SU-DHL-6 (cell line): ENCODE results near the gene MRPL22.
"Not testable (repeated sequence)": the region's sequence is repeated elsewhere in the genome, so short reads cannot be mapped to it uniquely, and the experiment has no call there.

Experiments
- H2AFZ ChIP-seq: fragments of 200-600 bp; sonication (generic); 2 replicates; pipeline ENCODE4 v1.6.1; 2014; ENCODE audit warnings: low read depth, mild to moderate bottlenecking, moderate library complexity, mixed read lengths, antibody characterized with exemption, low read length; ENCODE audit not compliant: severe bottlenecking
- H3F3A ChIP-seq: fragments of 200-600 bp; shearing (Covaris generic); 2 replicates; pipeline ENCODE4 v1.6.0; 2016; ENCODE audit warnings: antibody characterized with exemption, mild to moderate bottlenecking; ENCODE audit not compliant: insufficient read depth
- H3K27ac ChIP-seq: fragments of 200-600 bp; sonication (generic); 2 replicates; pipeline ENCODE4 v1.5.1; 2016; ENCODE audit warnings: low read depth, mild to moderate bottlenecking, low read length, moderate library complexity, mixed read lengths
- H3K27me3 ChIP-seq: fragments of 200-600 bp; sonication (generic), shearing (Covaris generic); 2 replicates; pipeline ENCODE4 v1.6.0; 2014; ENCODE audit warnings: mild to moderate bottlenecking, low read length
- H3K36me3 ChIP-seq: fragments of 200-600 bp; sonication (generic); 2 replicates; pipeline ENCODE4 v1.6.1; 2014; ENCODE audit warnings: mild to moderate bottlenecking, low read length, mixed read lengths
- H3K4me2 ChIP-seq: fragments of 300-600, 200-600 bp; shearing (Covaris generic), sonication (generic); 2 replicates; pipeline ENCODE4 v1.6.0; 2014; ENCODE audit warnings: low read length, low read depth, mild to moderate bottlenecking; ENCODE audit not compliant: poor library complexity, severe bottlenecking
- H3K4me3 ChIP-seq: fragments of 200-600 bp; sonication (generic); 2 replicates; pipeline ENCODE4 v1.5.1; 2014; ENCODE audit warnings: antibody characterized with exemption, low read length, mild to moderate bottlenecking, mixed read lengths; ENCODE audit not compliant: insufficient read depth, poor library complexity, severe bottlenecking
- H3K79me2 ChIP-seq: fragments of 200-600 bp; sonication (generic); 2 replicates; pipeline ENCODE4 v1.6.1; 2014; ENCODE audit warnings: mild to moderate bottlenecking, low read length, moderate library complexity; ENCODE audit not compliant: insufficient read depth
- H3K9ac ChIP-seq: fragments of 200-600 bp; sonication (generic); 2 replicates; pipeline ENCODE4 v1.7.0; 2014; ENCODE audit warnings: mild to moderate bottlenecking, low read length
- H3K9me2 ChIP-seq: fragments of 200-600 bp; sonication (generic); replicated peaks from 2 replicates; pipeline ENCODE4 v1.6.1; 2014; ENCODE audit warnings: low read length; ENCODE audit not compliant: insufficient read depth
- H3K9me3 ChIP-seq: fragments of 200-600 bp; sonication (generic); 2 replicates; pipeline ENCODE4 v1.6.1; 2014; ENCODE audit warnings: low read length, mixed read lengths; ENCODE audit not compliant: insufficient read depth
- H4K20me1 ChIP-seq: fragments of 200-600 bp; sonication (generic); 2 replicates; pipeline ENCODE4 v1.6.1; 2014; ENCODE audit warnings: low read depth, mild to moderate bottlenecking, antibody characterized with exemption, low read length, moderate library complexity, mixed read lengths
- EZH2phosphoT487 ChIP-seq: fragments of 200-600 bp; sonication (generic), shearing (Covaris generic); conservative IDR thresholded peaks from 2 replicates; pipeline ENCODE4 v1.6.1; 2018; ENCODE audit warnings: mild to moderate bottlenecking, antibody characterized with exemption, low read length, moderate library complexity, mixed read lengths
- TF ChIP-seq, protein P1 (sequence below): fragments of 200-600 bp; sonication (generic); IDR thresholded peaks from one replicate; pipeline ENCODE4 v1.5.1; 2017; ENCODE audit warnings: antibody characterized with exemption, mild to moderate bottlenecking, low read length, moderate library complexity; ENCODE audit not compliant: insufficient read depth, poor library complexity, severe bottlenecking

Gene MRPL22

DNA sequence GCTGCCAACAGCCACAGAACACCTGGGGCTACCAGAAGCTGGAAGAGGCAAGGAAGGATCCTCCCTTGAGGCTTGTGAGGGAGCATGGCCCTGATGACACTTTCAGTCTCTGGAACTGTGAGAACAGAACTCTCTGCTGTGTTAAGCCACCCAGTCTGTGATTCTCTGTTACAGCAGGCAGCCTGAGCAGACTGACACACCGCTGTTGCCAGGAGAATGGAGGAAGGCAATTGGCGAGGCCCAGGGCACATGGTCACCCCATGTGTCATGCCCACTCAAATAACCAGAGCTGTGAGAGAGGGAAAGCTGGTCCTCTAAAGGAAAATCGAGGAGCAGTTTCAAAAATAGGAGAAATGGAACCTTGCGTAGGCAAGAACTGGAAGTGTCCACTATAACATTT is 60.6 kb downstream of the MRPL22 start:
- Histone ChIP-seq H3K4me3 (no peak overlapping the region), H3K9me2 (no peaks in the 10 kb centered on the region), H3F3A (no peaks in the 10 kb centered on the region), H3K79me2 (no peaks in the 10 kb centered on the region), H3K27ac (no peak overlapping the region), H3K4me2 (no peak overlapping the region), H4K20me1 (no peaks in the 10 kb centered on the region), H3K9ac (no peak overlapping the region), H3K36me3 (no peaks in the 10 kb centered on the region), H2AFZ (no peak overlapping the region), H3K27me3 (no peaks in the 10 kb centered on the region), H3K9me3 (0 out of 2 replicates have a peak, but pooled peaks cover 7% of the 10 kb centered on the region)
- TF ChIP-seq, protein P1, sequence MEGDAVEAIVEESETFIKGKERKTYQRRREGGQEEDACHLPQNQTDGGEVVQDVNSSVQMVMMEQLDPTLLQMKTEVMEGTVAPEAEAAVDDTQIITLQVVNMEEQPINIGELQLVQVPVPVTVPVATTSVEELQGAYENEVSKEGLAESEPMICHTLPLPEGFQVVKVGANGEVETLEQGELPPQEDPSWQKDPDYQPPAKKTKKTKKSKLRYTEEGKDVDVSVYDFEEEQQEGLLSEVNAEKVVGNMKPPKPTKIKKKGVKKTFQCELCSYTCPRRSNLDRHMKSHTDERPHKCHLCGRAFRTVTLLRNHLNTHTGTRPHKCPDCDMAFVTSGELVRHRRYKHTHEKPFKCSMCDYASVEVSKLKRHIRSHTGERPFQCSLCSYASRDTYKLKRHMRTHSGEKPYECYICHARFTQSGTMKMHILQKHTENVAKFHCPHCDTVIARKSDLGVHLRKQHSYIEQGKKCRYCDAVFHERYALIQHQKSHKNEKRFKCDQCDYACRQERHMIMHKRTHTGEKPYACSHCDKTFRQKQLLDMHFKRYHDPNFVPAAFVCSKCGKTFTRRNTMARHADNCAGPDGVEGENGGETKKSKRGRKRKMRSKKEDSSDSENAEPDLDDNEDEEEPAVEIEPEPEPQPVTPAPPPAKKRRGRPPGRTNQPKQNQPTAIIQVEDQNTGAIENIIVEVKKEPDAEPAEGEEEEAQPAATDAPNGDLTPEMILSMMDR = no peak
- TF ChIP-seq EZH2phosphoT487 = no peak

DNA sequence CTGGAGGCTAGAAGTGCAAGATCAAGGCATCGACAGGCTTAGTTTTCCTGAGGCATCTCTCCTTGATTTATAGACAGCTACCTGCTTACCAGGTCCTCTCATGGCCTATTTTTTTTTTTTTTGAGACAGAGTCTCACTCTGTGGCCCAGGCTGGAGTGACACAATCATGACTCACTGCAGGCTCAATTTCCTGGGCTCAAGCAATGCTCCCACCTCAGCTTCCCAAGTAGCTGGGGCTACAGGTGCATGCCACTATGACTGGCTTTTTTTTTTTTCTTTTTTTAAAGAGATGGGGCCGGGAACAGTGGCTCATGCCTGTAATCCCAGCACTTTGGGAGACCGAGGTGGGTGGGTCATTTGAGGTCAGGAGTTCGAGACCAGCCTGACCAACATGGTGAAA is 61.8 kb downstream of the MRPL22 start:
- H3K27ac ChIP-seq = not testable (repeated sequence)

DNA sequence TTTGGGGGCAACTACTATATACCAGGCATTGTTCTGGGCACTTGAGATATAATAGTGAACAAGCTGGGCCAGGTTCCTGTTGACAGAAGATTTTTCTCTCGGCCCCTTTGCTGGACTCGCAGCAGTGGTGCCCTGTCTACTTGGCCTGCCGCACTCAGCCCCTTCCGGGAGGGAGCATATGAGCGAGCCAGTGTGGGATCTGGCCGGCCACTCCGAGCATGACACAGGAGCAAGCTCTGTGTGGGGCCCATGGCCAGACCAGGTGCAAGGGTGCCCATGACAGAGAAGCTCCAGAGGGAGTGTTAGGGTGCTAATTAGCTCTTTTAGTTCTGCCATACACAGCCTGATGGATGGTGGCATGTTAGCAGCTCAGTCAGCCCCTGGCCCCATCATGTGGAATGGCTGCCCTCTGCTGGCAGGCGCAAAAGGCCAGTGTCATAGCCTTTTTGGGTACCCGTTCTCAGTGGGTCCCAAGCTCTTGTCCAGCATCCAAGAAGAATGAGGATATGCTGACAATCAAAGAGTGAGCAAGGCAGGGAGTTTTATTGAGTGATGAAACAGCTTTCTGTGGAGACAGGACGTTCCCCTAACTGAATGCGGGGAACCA is 63.4 kb downstream of the MRPL22 start:
- H2AFZ ChIP-seq = no peak overlapping the region
- no peak overlapping the region for H3K4me2 ChIP-seq
- 0 out of 2 replicates have a peak, but pooled peaks cover 7% of the 10 kb centered on the region for H3K9me3 ChIP-seq
- no peaks in the 10 kb centered on the region for H3K36me3 ChIP-seq
- no peak overlapping the region for H3K9ac ChIP-seq
- TF ChIP-seq EZH2phosphoT487 = no peak
- TF ChIP-seq, protein P1 = peak; percentile 16
- no peaks in the 10 kb centered on the region for H3K79me2 ChIP-seq
- H3K9me2 ChIP-seq = no peaks in the 10 kb centered on the region
- H3F3A ChIP-seq = no peaks in the 10 kb centered on the region
- no peak overlapping the region for H3K27ac ChIP-seq
- no peaks in the 10 kb centered on the region for H4K20me1 ChIP-seq
- no peak overlapping the region for H3K4me3 ChIP-seq
- no peaks in the 10 kb centered on the region for H3K27me3 ChIP-seq

More for the DNA sequence above, 61.8 kb downstream of the MRPL22 start:
- not testable (repeated sequence) for H3K36me3 ChIP-seq, H3K27me3 ChIP-seq, H3K9ac ChIP-seq, H3K4me3 ChIP-seq, H3F3A ChIP-seq, H4K20me1 ChIP-seq, H3K79me2 ChIP-seq, H3K9me3 ChIP-seq, H3K4me2 ChIP-seq, H2AFZ ChIP-seq, H3K9me2 ChIP-seq

DNA sequence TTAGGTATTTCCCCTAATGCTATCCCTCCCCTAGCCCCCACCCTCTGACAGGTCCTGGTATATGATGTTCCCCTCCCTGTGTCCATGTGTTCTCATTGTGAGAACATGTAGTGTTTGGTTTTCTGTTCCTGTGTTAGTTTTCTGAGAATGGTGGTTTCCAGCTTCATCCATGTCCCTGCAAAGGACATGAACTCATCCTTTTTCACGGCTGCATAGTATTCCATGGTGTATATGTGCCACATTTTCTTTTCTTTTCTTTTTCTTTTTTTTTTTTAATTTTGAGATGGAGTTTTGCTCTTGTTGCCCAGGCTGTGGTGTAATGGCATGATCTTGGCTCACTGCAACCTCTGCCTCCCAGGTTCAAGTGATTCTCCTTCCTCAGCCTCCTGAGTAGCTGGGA is 65.4 kb downstream of the MRPL22 start:
- not testable (repeated sequence) for H3K4me2 ChIP-seq, H3K9me2 ChIP-seq

More for the DNA sequence above, 65.4 kb downstream of the MRPL22 start:
- H3K9me3 ChIP-seq, H3K27ac ChIP-seq, H3F3A ChIP-seq, H3K79me2 ChIP-seq, H3K9ac ChIP-seq, H4K20me1 ChIP-seq, H3K36me3 ChIP-seq, H2AFZ ChIP-seq, H3K27me3 ChIP-seq, H3K4me3 ChIP-seq: not testable (repeated sequence)
